GM19238 (cell line): ENCODE measurements around the gene CRELD2.

Source experiments
- DNase-seq: peaks from one replicate; pipeline ENCODE4 v3.0.0; 2011; ENCODE audit warnings: low spot score; ENCODE audit not compliant: insufficient read length

CRELD2 gene

GRCh38 chr22:49917974-49918910 lies at the start of gene CRELD2, which contains the start of gene ALG12:
TSS of gene CRELD2 (plus strand) at chr22:49918634. CDS start at chr22:49918770, 136 bp downstream.
TSS of gene ALG12 (minus strand) at chr22:49918438. CDS start at chr22:49913765, 4,673 bp downstream.
- DNase-seq: peak; percentile 100

- no peak for DNase-seq
Measured at GRCh38 chr22:49869086-49869830, 49.2 kb upstream of the CRELD2 start.

- DNase-seq: no peak
Measured at GRCh38 chr22:49869845-49870712, 48.4 kb upstream of the CRELD2 start.

GRCh38 chr22:49871482-49871881 lies 47.0 kb upstream of the CRELD2 start:
- DNase-seq: no peak

- DNase-seq: no peak
Measured at GRCh38 chr22:49872347-49872746, 46.1 kb upstream of the CRELD2 start.

- no peak for DNase-seq
Measured at GRCh38 chr22:49873228-49873940, 45.0 kb upstream of the CRELD2 start.

- no peak for DNase-seq
Measured at GRCh38 chr22:49877642-49878041, 40.8 kb upstream of the CRELD2 start.

GRCh38 chr22:49878206-49878605 lies 40.2 kb upstream of the CRELD2 start:
- no peak for DNase-seq

- no peak for DNase-seq
Measured at GRCh38 chr22:49879871-49880270, 38.6 kb upstream of the CRELD2 start.

GRCh38 chr22:49880281-49880680 lies 38.2 kb upstream of the CRELD2 start:
- peak; percentile 34 for DNase-seq

GRCh38 chr22:49881856-49882255 lies 36.6 kb upstream of the CRELD2 start:
- no peak for DNase-seq

- DNase-seq: no peak
Measured at GRCh38 chr22:49882519-49883293, 35.7 kb upstream of the CRELD2 start.

GRCh38 chr22:49883294-49883640 lies 35.2 kb upstream of the CRELD2 start:
- DNase-seq: no peak

- DNase-seq: no peak
Measured at GRCh38 chr22:49884075-49884474, 34.4 kb upstream of the CRELD2 start.

- DNase-seq: no peak
Measured at GRCh38 chr22:49884503-49885260, 33.8 kb upstream of the CRELD2 start.

GRCh38 chr22:49885281-49885680 lies 33.2 kb upstream of the CRELD2 start:
- DNase-seq: no peak

GRCh38 chr22:49885881-49886280 lies 32.6 kb upstream of the CRELD2 start:
- no peak for DNase-seq

GRCh38 chr22:49886346-49887063 lies 31.9 kb upstream of the CRELD2 start:
- DNase-seq: no peak

- DNase-seq: no peak
Measured at GRCh38 chr22:49887064-49887451, 31.4 kb upstream of the CRELD2 start.
